WTC11 (cell line): ENCODE results near the gene TMEM256. TPM values are rescaled to one million over a fixed set of nuclear protein-coding genes. Genes with fewer than 3 reads are reported as not detected.

ENCODE experiments used
- ATAC-seq: fragments of 200-7000 bp; cut with Tn5 transposase; 2 replicates; pipeline ENCODE4 v1.10.0; 2021; ENCODE audit warnings: mild to moderate bottlenecking, moderate library complexity
- CTCF ChIA-PET: fragments of 300-600 bp; sonication (Branson Sonifier 250); formaldehyde crosslinking; loops from one replicate; lab custom pipeline; 2021; ENCODE audit warnings: antibody characterized with exemption; lab: Charles Lee
- POLR2A ChIA-PET: fragments of 350-600 bp; sonication (Branson Sonifier 250); formaldehyde crosslinking; loops from one replicate; lab custom pipeline; 2021; ENCODE audit warnings: antibody characterized with exemption; lab: Charles Lee
- DNase-seq: peaks from one replicate; pipeline ENCODE4 v3.0.0; 2021; ENCODE audit warnings: low spot score
- H3K27ac Mint-ChIP-seq: 2 replicates; pipeline ENCODE4 v1.8.0; 2021; ENCODE audit warnings: mixed read lengths
- H3K27me3 Mint-ChIP-seq: 2 replicates; pipeline ENCODE4 v1.8.0; 2021; ENCODE audit warnings: low read depth, mild to moderate bottlenecking, moderate library complexity, mixed read lengths
- H3K36me3 Mint-ChIP-seq: 2 replicates; pipeline ENCODE4 v1.8.0; 2021; ENCODE audit warnings: mixed read lengths
- H3K4me1 Mint-ChIP-seq: 2 replicates; pipeline ENCODE4 v1.8.0; 2022; ENCODE audit warnings: mixed read lengths
- H3K4me3 Mint-ChIP-seq: 2 replicates; pipeline ENCODE4 v1.8.0; 2021; ENCODE audit warnings: mild to moderate bottlenecking, moderate library complexity, mixed read lengths
- H3K9me3 Mint-ChIP-seq: 2 replicates; pipeline ENCODE4 v1.8.0; 2021; ENCODE audit warnings: mixed read lengths
- CREB1 ChIP-seq: sonication (generic); formaldehyde crosslinking; IDR thresholded peaks from 2 replicates; pipeline ENCODE4 v1.8.0; 2023; ENCODE audit warnings: mild to moderate bottlenecking, missing genetic modification reagents
- EMX1 ChIP-seq: fragments of 250-450 bp; sonication (Bioruptor Pico); IDR thresholded peaks from 2 replicates; pipeline ENCODE4 v1.8.0; 2021; ENCODE audit warnings: mild to moderate bottlenecking
- FOXP1 ChIP-seq: sonication (generic); formaldehyde crosslinking; IDR thresholded peaks from 2 replicates; pipeline ENCODE4 v1.8.0; 2022; ENCODE audit warnings: missing genetic modification reagents, mild to moderate bottlenecking, moderate library complexity, borderline replicate concordance
- GABPB1 ChIP-seq: sonication (generic); formaldehyde crosslinking; IDR thresholded peaks from 2 replicates; pipeline ENCODE4 v1.8.1; 2023; ENCODE audit warnings: mild to moderate bottlenecking, missing genetic modification reagents
- GRHL2 ChIP-seq: fragments of 250-450 bp; sonication (Bioruptor Pico); IDR thresholded peaks from 2 replicates; pipeline ENCODE4 v1.8.0; 2022; ENCODE audit warnings: mild to moderate bottlenecking, moderate library complexity; ENCODE audit not compliant: insufficient replicate concordance, severe bottlenecking
- GTF2I ChIP-seq: fragments of 250-450 bp; sonication (Bioruptor Pico); conservative IDR thresholded peaks from 2 replicates; pipeline ENCODE4 v1.4.0; 2021; ENCODE audit warnings: mild to moderate bottlenecking
- HMGXB4 ChIP-seq: sonication (generic); formaldehyde crosslinking; IDR thresholded peaks from 2 replicates; pipeline ENCODE4 v1.8.1; 2023; ENCODE audit warnings: mild to moderate bottlenecking, moderate library complexity, missing genetic modification reagents
- KAT7 ChIP-seq: sonication (generic); formaldehyde crosslinking; IDR thresholded peaks from 2 replicates; pipeline ENCODE4 v1.8.1; 2023; ENCODE audit warnings: missing genetic modification reagents, mild to moderate bottlenecking, borderline replicate concordance
- MYBL2 ChIP-seq: sonication (generic); formaldehyde crosslinking; IDR thresholded peaks from 2 replicates; pipeline ENCODE4 v1.8.1; 2023; ENCODE audit warnings: mild to moderate bottlenecking, moderate library complexity, missing genetic modification reagents
- PRRX2 ChIP-seq: fragments of 250-450 bp; sonication (Bioruptor Pico); IDR thresholded peaks from 2 replicates; pipeline ENCODE4 v1.8.0; 2021; ENCODE audit warnings: mild to moderate bottlenecking
- RORB ChIP-seq: fragments of 250-450 bp; sonication (Bioruptor Pico); IDR thresholded peaks from 2 replicates; pipeline ENCODE4 v1.9.0; 2021; ENCODE audit warnings: mild to moderate bottlenecking
- SOX15 ChIP-seq: fragments of 250-450 bp; sonication (Bioruptor Pico); IDR thresholded peaks from 2 replicates; pipeline ENCODE4 v1.9.0; 2021; ENCODE audit warnings: mild to moderate bottlenecking
- SP1 ChIP-seq: sonication (generic); formaldehyde crosslinking; conservative IDR thresholded peaks from 2 replicates; pipeline ENCODE4 v1.8.1; 2022; ENCODE audit warnings: missing genetic modification reagents
- ZBTB43 ChIP-seq: sonication (generic); formaldehyde crosslinking; IDR thresholded peaks from 2 replicates; pipeline ENCODE4 v1.8.1; 2023; ENCODE audit warnings: mild to moderate bottlenecking, missing genetic modification reagents
- ZNF138 ChIP-seq: sonication (generic); formaldehyde crosslinking; conservative IDR thresholded peaks from 2 replicates; pipeline ENCODE4 v1.8.1; 2022; ENCODE audit warnings: mild to moderate bottlenecking, moderate library complexity, missing genetic modification reagents
- ZNF396 ChIP-seq: fragments of 250-450 bp; sonication (Bioruptor Pico); IDR thresholded peaks from 2 replicates; pipeline ENCODE4 v1.8.0; 2021; ENCODE audit warnings: mild to moderate bottlenecking, moderate library complexity, borderline replicate concordance
- total RNA-seq: library from RNA; stranded (reverse); gene quantifications from 3 replicates; pipeline ENCODE4 v1.2.3, GENCODE V29; 2021
- TF ChIP-seq, protein P1 (sequence below): fragments of 250-450 bp; sonication (Bioruptor Pico); IDR thresholded peaks from 2 replicates; pipeline ENCODE4 v1.9.0; 2021; ENCODE audit warnings: mild to moderate bottlenecking
- TF ChIP-seq, protein P2 (sequence below): sonication (generic); formaldehyde crosslinking; IDR thresholded peaks from 2 replicates; pipeline ENCODE4 v1.8.1; 2023; ENCODE audit warnings: mild to moderate bottlenecking, missing genetic modification reagents, moderate library complexity
- TF ChIP-seq, protein P3 (sequence below): fragments of 250-450 bp; sonication (Bioruptor Pico); IDR thresholded peaks from 2 replicates; pipeline ENCODE4 v1.8.0; 2021; ENCODE audit warnings: mild to moderate bottlenecking

Gene TMEM256
- total RNA-seq, 1 experiment from 2014 or later = 132 TPM

- DNase-seq (no peak), ATAC-seq (no peak)
- H3K9me3 Mint-ChIP-seq = no peaks in the 10 kb centered on the region
- no peak for TF ChIP-seq GTF2I (CRISPR knock-in tag)
- no peak overlapping the region for H3K27ac Mint-ChIP-seq
- H3K27me3 Mint-ChIP-seq = no peaks in the 10 kb centered on the region; the same call in 1 of the 2 replicates
- H3K4me1 Mint-ChIP-seq = peaks cover 24% of the 10 kb centered on the region
- H3K36me3 Mint-ChIP-seq = peaks cover 29% of the 10 kb centered on the region
- CTCF ChIA-PET = interaction anchor here (1.2 kb wide), 1 partner anchor 26 kb away, joined by 3 read pairs; no protein-coding TSS in a partner anchor
- H3K4me3 Mint-ChIP-seq = no peak overlapping the region
- POLR2A ChIA-PET = interaction anchor here (0.7 kb wide), 1 partner anchor 9 kb away, joined by 3 read pairs; no protein-coding TSS in a partner anchor
Observed at GRCh38 chr17:7411427-7411750, 7.5 kb upstream of the TMEM256 start.

DNA sequence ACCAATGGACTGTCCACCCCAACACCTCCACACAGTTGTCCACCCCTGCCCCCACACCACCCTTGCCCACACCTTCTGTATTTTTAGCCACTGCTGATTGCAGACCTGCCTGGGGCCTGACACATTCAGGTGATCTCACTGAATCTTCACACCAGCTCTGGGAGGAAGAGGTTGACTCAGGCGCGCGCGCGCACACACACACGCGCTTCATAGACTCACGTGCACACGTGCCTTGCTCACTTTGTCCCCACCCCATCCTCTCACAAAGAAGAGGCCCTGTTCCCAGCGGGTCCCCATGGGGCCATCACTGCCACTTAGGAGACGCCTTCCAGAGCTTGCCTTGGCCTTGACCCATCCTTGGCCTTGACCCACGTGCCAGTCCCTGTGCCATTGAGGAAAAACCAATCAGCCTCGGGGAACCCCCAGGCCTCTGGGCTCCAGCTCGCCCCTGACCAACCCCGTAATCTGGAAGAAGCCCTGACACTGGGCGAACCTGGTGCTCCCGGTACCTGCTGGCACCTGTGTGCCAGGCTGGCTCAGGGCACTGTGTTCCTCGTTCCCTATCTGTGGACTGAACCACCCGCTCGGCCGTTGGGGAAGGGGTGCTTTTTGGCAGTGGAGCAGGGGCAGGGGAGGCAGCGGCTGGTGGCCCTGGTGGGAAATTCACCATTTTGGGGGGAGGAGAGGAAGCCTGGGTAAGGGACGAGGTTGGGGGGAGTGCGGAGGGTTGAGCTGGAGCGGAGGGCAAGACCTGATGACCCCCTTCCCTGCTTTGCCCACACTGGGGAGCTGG lies 6.9 kb upstream of the TMEM256 start:
- ATAC-seq (no peak), DNase-seq (no peak)
- H3K4me1 Mint-ChIP-seq = peaks cover 30% of the 10 kb centered on the region
- no peaks in the 10 kb centered on the region; the same call in 1 of the 2 replicates for H3K27me3 Mint-ChIP-seq
- H3K36me3 Mint-ChIP-seq = peaks cover 26% of the 10 kb centered on the region
- no peaks in the 10 kb centered on the region for H3K9me3 Mint-ChIP-seq
- no peak for TF ChIP-seq HMGXB4
- TF ChIP-seq GRHL2 = no peak
- TF ChIP-seq MYBL2 = no peak
- TF ChIP-seq PRRX2 = no peak
- TF ChIP-seq, protein P1, sequence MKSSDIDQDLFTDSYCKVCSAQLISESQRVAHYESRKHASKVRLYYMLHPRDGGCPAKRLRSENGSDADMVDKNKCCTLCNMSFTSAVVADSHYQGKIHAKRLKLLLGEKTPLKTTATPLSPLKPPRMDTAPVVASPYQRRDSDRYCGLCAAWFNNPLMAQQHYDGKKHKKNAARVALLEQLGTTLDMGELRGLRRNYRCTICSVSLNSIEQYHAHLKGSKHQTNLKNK (CRISPR knock-in tag) = no peak
- TF ChIP-seq GABPB1 = no peak
- TF ChIP-seq ZBTB43 (CRISPR knock-in tag) = no peak
- no peak for TF ChIP-seq ZNF396
- TF ChIP-seq SP1 (CRISPR knock-in tag) = no peak
- TF ChIP-seq CREB1 (CRISPR knock-in tag) = no peak
- TF ChIP-seq ZNF138 (CRISPR knock-in tag) = no peak
- TF ChIP-seq, protein P2, sequence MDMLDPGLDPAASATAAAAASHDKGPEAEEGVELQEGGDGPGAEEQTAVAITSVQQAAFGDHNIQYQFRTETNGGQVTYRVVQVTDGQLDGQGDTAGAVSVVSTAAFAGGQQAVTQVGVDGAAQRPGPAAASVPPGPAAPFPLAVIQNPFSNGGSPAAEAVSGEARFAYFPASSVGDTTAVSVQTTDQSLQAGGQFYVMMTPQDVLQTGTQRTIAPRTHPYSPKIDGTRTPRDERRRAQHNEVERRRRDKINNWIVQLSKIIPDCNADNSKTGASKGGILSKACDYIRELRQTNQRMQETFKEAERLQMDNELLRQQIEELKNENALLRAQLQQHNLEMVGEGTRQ (CRISPR knock-in tag) = no peak
- TF ChIP-seq RORB (CRISPR knock-in tag) = no peak
- TF ChIP-seq KAT7 (CRISPR knock-in tag) = no peak
- TF ChIP-seq, protein P3, sequence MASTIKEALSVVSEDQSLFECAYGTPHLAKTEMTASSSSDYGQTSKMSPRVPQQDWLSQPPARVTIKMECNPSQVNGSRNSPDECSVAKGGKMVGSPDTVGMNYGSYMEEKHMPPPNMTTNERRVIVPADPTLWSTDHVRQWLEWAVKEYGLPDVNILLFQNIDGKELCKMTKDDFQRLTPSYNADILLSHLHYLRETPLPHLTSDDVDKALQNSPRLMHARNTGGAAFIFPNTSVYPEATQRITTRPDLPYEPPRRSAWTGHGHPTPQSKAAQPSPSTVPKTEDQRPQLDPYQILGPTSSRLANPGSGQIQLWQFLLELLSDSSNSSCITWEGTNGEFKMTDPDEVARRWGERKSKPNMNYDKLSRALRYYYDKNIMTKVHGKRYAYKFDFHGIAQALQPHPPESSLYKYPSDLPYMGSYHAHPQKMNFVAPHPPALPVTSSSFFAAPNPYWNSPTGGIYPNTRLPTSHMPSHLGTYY (CRISPR knock-in tag) = no peak
- H3K27ac Mint-ChIP-seq = no peak overlapping the region
- ChIA-PET POLR2A (interaction anchor here (0.7 kb wide), 1 partner anchor 10 kb away, joined by 3 read pairs; no protein-coding TSS in a partner anchor), CTCF (interaction anchor here (0.6 to 1.2 kb wide), 2 partner anchors 10 to 26 kb away, joined by 3 to 4 read pairs; no protein-coding TSS in a partner anchor)
- H3K4me3 Mint-ChIP-seq = no peak overlapping the region

DNA sequence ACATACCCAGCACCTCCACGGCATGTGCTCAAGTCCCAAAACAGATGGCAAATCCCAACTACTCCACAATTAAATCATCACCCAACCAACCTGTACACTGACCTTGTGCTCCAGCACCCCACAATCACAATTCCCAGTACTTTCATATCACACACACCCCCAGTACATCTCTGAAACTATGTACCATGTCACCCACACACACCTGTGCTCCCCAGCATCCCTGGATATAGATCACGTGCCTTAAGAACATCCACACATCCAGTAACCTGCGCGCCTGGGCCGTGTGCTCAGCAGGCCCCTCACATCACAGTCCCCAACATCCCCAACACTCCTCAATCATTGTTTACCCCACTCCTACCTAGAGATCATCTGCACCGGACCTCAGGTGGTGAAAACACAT lies 5.8 kb upstream of the TMEM256 start:
- DNase-seq (no peak), ATAC-seq (no peak)
- ChIA-PET POLR2A (no interaction called here), CTCF (interaction anchor here (0.9 to 1.5 kb wide), 2 partner anchors 11 to 25 kb away, joined by 4 read pairs; partner anchors contain the start of genes SPEM1 and TMEM102)
- Mint-ChIP-seq H3K36me3 (peaks cover 19% of the 10 kb centered on the region), H3K9me3 (no peaks in the 10 kb centered on the region), H3K4me3 (no peak overlapping the region), H3K4me1 (peaks cover 33% of the 10 kb centered on the region), H3K27ac (no peak overlapping the region), H3K27me3 (no peaks in the 10 kb centered on the region; the same call in 1 of the 2 replicates)
- TF ChIP-seq EMX1 = no peak
- no peak for TF ChIP-seq SOX15 (CRISPR knock-in tag)
- TF ChIP-seq GABPB1 = no peak
- no peak for TF ChIP-seq FOXP1 (CRISPR knock-in tag)
